Activated CD4-positive, alpha-beta T cell treated with anti-CD3 and anti-CD28 coated beads, Interleukin-2, amount 10 ng/mL, durations not matched to agents 24 days and 14 days (primary cell): ENCODE results near the gene PDAP1. TPM values are rescaled to one million over a fixed set of nuclear protein-coding genes. Genes with fewer than 3 reads are reported as not detected.
"Not testable (repeated sequence)": the region's sequence is repeated elsewhere in the genome, so short reads cannot be mapped to it uniquely, and the experiment has no call there.

Experiments
- DNase-seq: peaks from one replicate; pipeline ENCODE4 v3.0.0; 2022
- H3K27ac Mint-ChIP-seq: one replicate; pipeline ENCODE4 v1.8.0; 2022; ENCODE audit warnings: mild to moderate bottlenecking, mixed read lengths
- H3K27me3 Mint-ChIP-seq: one replicate; pipeline ENCODE4 v1.8.0; 2022; ENCODE audit warnings: mixed read lengths
- H3K36me3 Mint-ChIP-seq: one replicate; pipeline ENCODE4 v1.8.0; 2022; ENCODE audit warnings: low read depth, mild to moderate bottlenecking, mixed read lengths
- H3K4me1 Mint-ChIP-seq: one replicate; pipeline ENCODE4 v1.8.0; 2021; ENCODE audit warnings: mixed read lengths
- H3K4me3 Mint-ChIP-seq: one replicate; pipeline ENCODE4 v1.8.0; 2022; ENCODE audit warnings: mild to moderate bottlenecking, moderate library complexity, mixed read lengths
- H3K9me3 Mint-ChIP-seq: one replicate; pipeline ENCODE4 v1.8.0; 2021; ENCODE audit warnings: mixed read lengths
- intact Hi-C: fragments of 100-400 bp; cut with micrococcal nuclease; formaldehyde crosslinking; loops from one replicate; pipeline ENCODE4 v1.15.1; 2023
- total RNA-seq: library from RNA; stranded (reverse); gene quantifications from 2 replicates; pipeline ENCODE4 v1.2.3, GENCODE V29; 2022

PDAP1 gene
- total RNA-seq, 1 donor from 2014 or later = 167 TPM

- H3K4me1 Mint-ChIP-seq = peaks cover 20% of the 10 kb centered on the region
- H3K9me3 Mint-ChIP-seq = no peaks in the 10 kb centered on the region
- intact Hi-C loops = no loop called here
- peak overlapping the region; percentile 29 for H3K27ac Mint-ChIP-seq
- H3K36me3 Mint-ChIP-seq = peaks cover 47% of the 10 kb centered on the region
- no peak for DNase-seq
- no peak overlapping the region for H3K4me3 Mint-ChIP-seq
- no peaks in the 10 kb centered on the region for H3K27me3 Mint-ChIP-seq
These were observed 22.8 kb downstream of the PDAP1 start for GRCh38 chr7:99385564-99385963.

GRCh38 chr7:99384523-99384922 lies 23.9 kb downstream of the PDAP1 start:
- intact Hi-C loops = loop anchor here (5.0 kb wide), 2 partner anchors 57 to 242 kb away; partner anchors contain the start of genes ARPC1A and SMURF1
- peaks cover 28% of the 10 kb centered on the region for H3K4me1 Mint-ChIP-seq
- no peak overlapping the region for H3K27ac Mint-ChIP-seq
- no peaks in the 10 kb centered on the region for H3K9me3 Mint-ChIP-seq
- no peak overlapping the region for H3K4me3 Mint-ChIP-seq
- H3K36me3 Mint-ChIP-seq = peaks cover 43% of the 10 kb centered on the region
- DNase-seq = no peak
- H3K27me3 Mint-ChIP-seq = no peaks in the 10 kb centered on the region

GRCh38 chr7:99383791-99384370 lies 24.5 kb downstream of the PDAP1 start:
- H3K4me1 Mint-ChIP-seq = peaks cover 34% of the 10 kb centered on the region
- no peak for DNase-seq
- H3K36me3 Mint-ChIP-seq = peaks cover 43% of the 10 kb centered on the region
- no peaks in the 10 kb centered on the region for H3K27me3 Mint-ChIP-seq
- H3K27ac Mint-ChIP-seq = peak overlapping the region; percentile 71
- H3K9me3 Mint-ChIP-seq = no peaks in the 10 kb centered on the region
- intact Hi-C loops = loop anchor here (5.0 kb wide), 2 partner anchors 57 to 242 kb away; partner anchors contain the start of genes ARPC1A and SMURF1
- no peak overlapping the region for H3K4me3 Mint-ChIP-seq

- peaks cover 42% of the 10 kb centered on the region for H3K36me3 Mint-ChIP-seq
- H3K27ac Mint-ChIP-seq = peak overlapping the region; percentile 71
- intact Hi-C loops = loop anchor here (5.0 kb wide), 2 partner anchors 56 to 241 kb away; partner anchors contain the start of genes ARPC1A and SMURF1
- no peaks in the 10 kb centered on the region for H3K9me3 Mint-ChIP-seq
- H3K4me1 Mint-ChIP-seq = peaks cover 36% of the 10 kb centered on the region
- no peak overlapping the region for H3K4me3 Mint-ChIP-seq
- H3K27me3 Mint-ChIP-seq = no peaks in the 10 kb centered on the region
- no peak for DNase-seq
These were observed 25.2 kb downstream of the PDAP1 start for GRCh38 chr7:99383203-99383602.

GRCh38 chr7:99381664-99382075 lies 26.7 kb downstream of the PDAP1 start:
- peak overlapping the region; percentile 90 for H3K27ac Mint-ChIP-seq
- DNase-seq = no peak
- no peaks in the 10 kb centered on the region for H3K27me3 Mint-ChIP-seq
- intact Hi-C loops = loop anchor here (1.0 to 5.0 kb wide), 4 partner anchors 28 to 239 kb away; partner anchors contain the start of genes ARPC1A, CPSF4, PTCD1 and SMURF1
- peaks cover 41% of the 10 kb centered on the region for H3K4me1 Mint-ChIP-seq
- H3K9me3 Mint-ChIP-seq = no peaks in the 10 kb centered on the region
- H3K36me3 Mint-ChIP-seq = peaks cover 38% of the 10 kb centered on the region
- H3K4me3 Mint-ChIP-seq = peak overlapping the region; percentile 77

- H3K9me3 Mint-ChIP-seq = no peaks in the 10 kb centered on the region
- peaks cover 31% of the 10 kb centered on the region for H3K36me3 Mint-ChIP-seq
- H3K4me3 Mint-ChIP-seq = peak overlapping the region; percentile 77
- intact Hi-C loops = loop anchor here (1.0 to 5.0 kb wide), 4 partner anchors 28 to 239 kb away; partner anchors contain the start of genes ARPC1A, CPSF4, PTCD1 and SMURF1
- peak overlapping the region; percentile 90 for H3K27ac Mint-ChIP-seq
- DNase-seq = peak; percentile 97
- H3K4me1 Mint-ChIP-seq = peaks cover 44% of the 10 kb centered on the region
- no peaks in the 10 kb centered on the region for H3K27me3 Mint-ChIP-seq
These were observed 27.4 kb downstream of the PDAP1 start for GRCh38 chr7:99380823-99381663.

- intact Hi-C loops = loop anchor here (2.0 to 5.0 kb wide), 3 partner anchors 53 to 238 kb away; partner anchors contain the start of genes ARPC1A, CPSF4, PTCD1 and SMURF1
- Mint-ChIP-seq H3K4me1 (peaks cover 44% of the 10 kb centered on the region), H3K4me3 (peak overlapping the region; percentile 77), H3K27me3 (no peaks in the 10 kb centered on the region), H3K9me3 (no peaks in the 10 kb centered on the region), H3K36me3 (peaks cover 30% of the 10 kb centered on the region), H3K27ac (peak overlapping the region; percentile 90)
- DNase-seq = peak; percentile 83
These were observed 28.2 kb downstream of the PDAP1 start for GRCh38 chr7:99380032-99380822.

GRCh38 chr7:99379693-99380031 lies 28.7 kb downstream of the PDAP1 start:
- DNase-seq, H3K9me3 Mint-ChIP-seq, H3K27me3 Mint-ChIP-seq: not testable (repeated sequence)
- Mint-ChIP-seq H3K4me3 (peak overlapping the region; percentile 77), H3K4me1 (peaks cover 44% of the 10 kb centered on the region), H3K36me3 (peaks cover 30% of the 10 kb centered on the region), H3K27ac (peak overlapping the region; percentile 90)
- intact Hi-C loops = loop anchor here (2.0 to 5.0 kb wide), 4 partner anchors 52 to 237 kb away; partner anchors contain the start of genes ARPC1A, CPSF4, PTCD1 and SMURF1

- Mint-ChIP-seq H3K36me3 (peaks cover 30% of the 10 kb centered on the region), H3K27me3 (no peaks in the 10 kb centered on the region), H3K4me3 (peak overlapping the region; percentile 77), H3K27ac (peak overlapping the region; percentile 90), H3K9me3 (no peaks in the 10 kb centered on the region), H3K4me1 (peaks cover 40% of the 10 kb centered on the region)
- peak; percentile 85 for DNase-seq
- intact Hi-C loops = loop anchor here (5.0 kb wide), 1 partner anchor 93 kb away; the partner anchor contains the start of gene ZNF789
These were observed 29.3 kb downstream of the PDAP1 start for GRCh38 chr7:99379043-99379577.

GRCh38 chr7:99375070-99375807 lies 33.2 kb downstream of the PDAP1 start:
- Mint-ChIP-seq H3K27ac (peak overlapping the region; percentile 84), H3K9me3 (no peaks in the 10 kb centered on the region), H3K4me1 (peaks cover 32% of the 10 kb centered on the region), H3K4me3 (peak overlapping the region; percentile 82), H3K36me3 (peaks cover 21% of the 10 kb centered on the region), H3K27me3 (no peaks in the 10 kb centered on the region)
- intact Hi-C loops = loop anchor here (2.0 to 5.0 kb wide), 2 partner anchors 18 to 97 kb away; partner anchors contain the start of gene ZNF789
- peak; percentile 92 for DNase-seq

GRCh38 chr7:99374111-99375064 lies 34.0 kb downstream of the PDAP1 start, which contains the start of gene ARPC1B:
Gene ARPC1B (plus strand): TSS chr7:99374730. CDS start chr7:99385715, 10,985 bp downstream.
- peaks cover 32% of the 10 kb centered on the region for H3K4me1 Mint-ChIP-seq
- peak within 1 kb of the TSS; percentile 84 for H3K27ac Mint-ChIP-seq
- H3K4me3 Mint-ChIP-seq = peak within 1 kb of the TSS; percentile 82
- intact Hi-C loops = loop anchor here (2.0 to 5.0 kb wide), 3 partner anchors 18 to 98 kb away; partner anchors contain the start of genes BUD31, PDAP1 and ZNF789
- DNase-seq = peak; percentile 94
- H3K27me3 Mint-ChIP-seq = no peaks in the 10 kb centered on the region
- H3K9me3 Mint-ChIP-seq = no peaks in the 10 kb centered on the region
- H3K36me3 Mint-ChIP-seq = peaks cover 20% of the 10 kb centered on the region
